GM12878 (cell line): ENCODE measurements around the gene JHY.

Experiments
- ASH2L ChIP-seq: fragments of 300-600, 200-600 bp; sonication (generic); IDR thresholded peaks from 2 replicates; pipeline ENCODE4 v1.6.1; 2017; ENCODE audit warnings: low read depth, mild to moderate bottlenecking, borderline replicate concordance
- EZH2 ChIP-seq: IDR thresholded peaks from 2 replicates; pipeline ENCODE4 v1.6.1; 2012; ENCODE audit warnings: low read depth, mild to moderate bottlenecking, control low read depth, inconsistent platforms, low read length, borderline replicate concordance; ENCODE audit not compliant: control insufficient read depth
- FOXM1 ChIP-seq: IDR thresholded peaks from 2 replicates; pipeline ENCODE4 v1.6.1; 2012; ENCODE audit warnings: low read depth, mild to moderate bottlenecking, inconsistent platforms, low read length, moderate library complexity
- MEF2A ChIP-seq: IDR thresholded peaks from 2 replicates; pipeline ENCODE4 v1.6.1; 2011; ENCODE audit warnings: low read depth, mild to moderate bottlenecking, low read length, moderate library complexity; ENCODE audit not compliant: insufficient read depth
- PAX8 ChIP-seq: fragments of 450-650 bp; IDR thresholded peaks from 2 replicates; pipeline ENCODE4 v1.6.1; 2017; ENCODE audit warnings: mild to moderate bottlenecking, moderate library complexity
- SP1 ChIP-seq: IDR thresholded peaks from one replicate; pipeline ENCODE4 v1.6.1; 2011; ENCODE audit warnings: low read depth, low read length
- TF ChIP-seq, protein P1 (sequence below), 3 experiments: IDR thresholded peaks in 2 of 3; conservative IDR thresholded peaks in 1 of 3; 2 replicates each; pipeline ENCODE4 v1.5.1; 2011; ENCODE audit warnings: low read depth in 3 of 3, low read length in 3 of 3, mild to moderate bottlenecking in 3 of 3, control low read depth in 2 of 3, moderate library complexity in 2 of 3, inconsistent platforms in 1 of 3, mixed read lengths in 1 of 3; ENCODE audit not compliant: control insufficient read depth in 2 of 3, insufficient read depth in 1 of 3; ENCODE audit errors: extremely low read depth in 1 of 3

DNA sequence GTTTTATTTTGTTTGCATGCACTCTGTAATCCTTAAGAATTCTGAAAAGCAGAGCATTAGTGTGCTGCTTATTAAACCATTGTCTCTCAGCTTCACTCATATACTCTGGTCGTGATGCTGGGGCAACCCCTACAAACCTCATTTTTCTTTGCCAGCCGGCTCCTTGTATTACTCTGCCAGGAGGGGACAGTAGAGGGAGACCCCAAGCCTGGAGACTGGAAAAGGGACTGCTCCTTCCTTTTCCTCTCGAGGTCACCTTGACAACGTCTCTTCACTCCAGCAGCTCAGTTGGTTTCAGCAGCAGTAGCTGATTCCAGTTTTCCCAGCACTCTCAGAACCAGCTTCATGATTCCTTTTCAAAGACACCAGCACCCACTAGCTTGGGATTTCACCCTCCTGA, 2.8 kb upstream of the JHY start:
- TF ChIP-seq FOXM1 (no peak), MEF2A (no peak), PAX8 (no peak), SP1 (no peak), ASH2L (no peak), EZH2 (no peak)
- TF ChIP-seq, protein P1, sequence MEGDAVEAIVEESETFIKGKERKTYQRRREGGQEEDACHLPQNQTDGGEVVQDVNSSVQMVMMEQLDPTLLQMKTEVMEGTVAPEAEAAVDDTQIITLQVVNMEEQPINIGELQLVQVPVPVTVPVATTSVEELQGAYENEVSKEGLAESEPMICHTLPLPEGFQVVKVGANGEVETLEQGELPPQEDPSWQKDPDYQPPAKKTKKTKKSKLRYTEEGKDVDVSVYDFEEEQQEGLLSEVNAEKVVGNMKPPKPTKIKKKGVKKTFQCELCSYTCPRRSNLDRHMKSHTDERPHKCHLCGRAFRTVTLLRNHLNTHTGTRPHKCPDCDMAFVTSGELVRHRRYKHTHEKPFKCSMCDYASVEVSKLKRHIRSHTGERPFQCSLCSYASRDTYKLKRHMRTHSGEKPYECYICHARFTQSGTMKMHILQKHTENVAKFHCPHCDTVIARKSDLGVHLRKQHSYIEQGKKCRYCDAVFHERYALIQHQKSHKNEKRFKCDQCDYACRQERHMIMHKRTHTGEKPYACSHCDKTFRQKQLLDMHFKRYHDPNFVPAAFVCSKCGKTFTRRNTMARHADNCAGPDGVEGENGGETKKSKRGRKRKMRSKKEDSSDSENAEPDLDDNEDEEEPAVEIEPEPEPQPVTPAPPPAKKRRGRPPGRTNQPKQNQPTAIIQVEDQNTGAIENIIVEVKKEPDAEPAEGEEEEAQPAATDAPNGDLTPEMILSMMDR (IDR thresholded peaks at IDR 0.05 in 2 of 3, conservative IDR thresholded peaks at IDR 0.05 in 1 of 3; ENCODE audit: control insufficient read depth in 2 of 3, extremely low read depth in 1 of 3, insufficient read depth in 1 of 3, low read depth in 3 of 3, low read length in 3 of 3), result no peak; a peak in 1 of 6 replicates
